ENCODE measurements around the gene LRMDA. TPM values are rescaled to one million over a fixed set of nuclear protein-coding genes. Genes with fewer than 3 reads are reported as not detected.

LRMDA gene
- total and polyA plus RNA-seq, 2 donors (not counting 3 experiments of a cell fraction or from before 2014, with no cell fraction given) = 9.7 to 18.0 TPM

DNA sequence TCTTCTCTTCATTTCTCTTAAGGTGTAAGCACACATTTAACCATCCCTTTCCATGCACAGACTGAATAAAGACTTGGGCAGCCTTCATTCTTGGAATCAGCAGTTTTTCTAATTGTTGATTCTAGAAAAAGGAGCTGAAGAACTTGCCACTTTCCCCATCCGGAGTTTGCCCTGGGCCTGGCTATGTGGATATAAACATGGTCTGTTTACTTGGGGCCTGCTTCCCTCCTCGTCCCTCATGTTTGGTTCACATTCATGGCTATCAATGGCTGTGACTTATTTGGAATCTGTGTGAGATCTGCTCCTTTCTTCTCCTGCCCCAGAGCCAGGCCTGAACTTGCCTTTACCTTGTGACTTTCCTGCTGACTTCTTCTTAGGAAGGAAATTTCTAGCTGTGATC is 199.3 kb downstream of the LRMDA start:
- TF ChIP-seq POLR2AphosphoS5 (IDR thresholded peaks at IDR 0.05; ENCODE audit: insufficient read depth, low read depth, low read length) (no peak), EZH2 (IDR thresholded peaks at IDR 0.05; ENCODE audit: borderline replicate concordance, low read depth, low read length, severe bottlenecking) (no peak), MYC (IDR thresholded peaks at IDR 0.05; ENCODE audit: low read depth, low read length) (no peak), JUN (IDR thresholded peaks at IDR 0.05; ENCODE audit: borderline replicate concordance, insufficient read depth, insufficient read length, low read depth) (no peak), GATA2 (IDR thresholded peaks at IDR 0.05; ENCODE audit: insufficient read depth, insufficient read length, low read depth, low read length) (no peak), FOS (IDR thresholded peaks at IDR 0.05; ENCODE audit: borderline replicate concordance, insufficient read depth, low read length) (no peak), POLR2A (IDR thresholded peaks at IDR 0.05; ENCODE audit: low read depth, low read length) (no peak)
- TF ChIP-seq, protein P1, sequence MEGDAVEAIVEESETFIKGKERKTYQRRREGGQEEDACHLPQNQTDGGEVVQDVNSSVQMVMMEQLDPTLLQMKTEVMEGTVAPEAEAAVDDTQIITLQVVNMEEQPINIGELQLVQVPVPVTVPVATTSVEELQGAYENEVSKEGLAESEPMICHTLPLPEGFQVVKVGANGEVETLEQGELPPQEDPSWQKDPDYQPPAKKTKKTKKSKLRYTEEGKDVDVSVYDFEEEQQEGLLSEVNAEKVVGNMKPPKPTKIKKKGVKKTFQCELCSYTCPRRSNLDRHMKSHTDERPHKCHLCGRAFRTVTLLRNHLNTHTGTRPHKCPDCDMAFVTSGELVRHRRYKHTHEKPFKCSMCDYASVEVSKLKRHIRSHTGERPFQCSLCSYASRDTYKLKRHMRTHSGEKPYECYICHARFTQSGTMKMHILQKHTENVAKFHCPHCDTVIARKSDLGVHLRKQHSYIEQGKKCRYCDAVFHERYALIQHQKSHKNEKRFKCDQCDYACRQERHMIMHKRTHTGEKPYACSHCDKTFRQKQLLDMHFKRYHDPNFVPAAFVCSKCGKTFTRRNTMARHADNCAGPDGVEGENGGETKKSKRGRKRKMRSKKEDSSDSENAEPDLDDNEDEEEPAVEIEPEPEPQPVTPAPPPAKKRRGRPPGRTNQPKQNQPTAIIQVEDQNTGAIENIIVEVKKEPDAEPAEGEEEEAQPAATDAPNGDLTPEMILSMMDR (IDR thresholded peaks at IDR 0.05; ENCODE audit: extremely low read depth in 1 of 2, insufficient read depth in 1 of 2, low read depth in 1 of 2, low read length in 2 of 2) = no peak
- TF ChIP-seq, protein P2, sequence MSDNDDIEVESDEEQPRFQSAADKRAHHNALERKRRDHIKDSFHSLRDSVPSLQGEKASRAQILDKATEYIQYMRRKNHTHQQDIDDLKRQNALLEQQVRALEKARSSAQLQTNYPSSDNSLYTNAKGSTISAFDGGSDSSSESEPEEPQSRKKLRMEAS (IDR thresholded peaks at IDR 0.05; ENCODE audit: insufficient read depth, insufficient read length) = no peak
- Histone ChIP-seq H3K27ac (ENCODE audit: insufficient read depth, low read depth, low read length) (no peak overlapping the region), H4K20me1 (replicated peaks; ENCODE audit: control insufficient read depth, extremely low read depth, insufficient read depth, low read length) (no peaks in the 10 kb centered on the region), H3K79me2 (ENCODE audit: control insufficient read depth, insufficient read depth, low read length) (no peaks in the 10 kb centered on the region), H3K9me1 (replicated peaks; ENCODE audit: control insufficient read depth, extremely low read depth, insufficient read depth, low read length) (no peaks in the 10 kb centered on the region), H3K9me3 (replicated peaks; ENCODE audit: control insufficient read depth, insufficient read depth, low read length) (no peaks in the 10 kb centered on the region), H3K27me3 (ENCODE audit: control insufficient read depth in 2 of 2, insufficient read depth in 2 of 2, low read length in 2 of 2) (no peaks in the 10 kb centered on the region), H3K36me3 (ENCODE audit: control insufficient read depth in 2 of 2, extremely low read depth in 1 of 2, insufficient read depth in 2 of 2, low read length in 2 of 2) (no peaks in the 10 kb centered on the region), H3K4me1 (ENCODE audit: control insufficient read depth, extremely low read depth, insufficient read depth, low read length) (no peaks in the 10 kb centered on the region), H2AFZ (ENCODE audit: low read depth, low read length) (no peak overlapping the region), H3K4me2 (ENCODE audit: insufficient read depth, low read length) (no peak overlapping the region), H3K9ac (replicated peaks; ENCODE audit: extremely low read depth, insufficient read depth, low read length) (no peak overlapping the region), H3K4me3 (replicated peaks in 1 of 3; ENCODE audit: insufficient read depth in 1 of 3, low read depth in 1 of 3, low read length in 3 of 3) (no peak overlapping the region)
- dilution Hi-C loops (cut with MboI; ENCODE audit: extremely low pct_ligation_motif_present, low sequenced_read_pairs) (no loop called here), intact Hi-C loops (cut with micrococcal nuclease) (no loop called here)
- no TSS peak for BruUV-seq (replicated peaks)
- ChIA-PET CTCF (no interaction called here), POLR2A (interaction anchor here (0.6 kb wide), 1 partner anchor 58 kb away, joined by 3 read pairs; no protein-coding TSS in a partner anchor)
- DNase-seq (ENCODE audit: low read depth, low spot score) (no peak), FAIRE-seq (no peak)
